NCI-H69 (cell line): Measurements from ENCODE around the gene ATP5PB.

ENCODE experiments used
- DNase-seq: peaks from one replicate; lab custom pipeline; 2025; lab: John Stamatoyannopoulos, UW

The ATP5PB gene

DNA sequence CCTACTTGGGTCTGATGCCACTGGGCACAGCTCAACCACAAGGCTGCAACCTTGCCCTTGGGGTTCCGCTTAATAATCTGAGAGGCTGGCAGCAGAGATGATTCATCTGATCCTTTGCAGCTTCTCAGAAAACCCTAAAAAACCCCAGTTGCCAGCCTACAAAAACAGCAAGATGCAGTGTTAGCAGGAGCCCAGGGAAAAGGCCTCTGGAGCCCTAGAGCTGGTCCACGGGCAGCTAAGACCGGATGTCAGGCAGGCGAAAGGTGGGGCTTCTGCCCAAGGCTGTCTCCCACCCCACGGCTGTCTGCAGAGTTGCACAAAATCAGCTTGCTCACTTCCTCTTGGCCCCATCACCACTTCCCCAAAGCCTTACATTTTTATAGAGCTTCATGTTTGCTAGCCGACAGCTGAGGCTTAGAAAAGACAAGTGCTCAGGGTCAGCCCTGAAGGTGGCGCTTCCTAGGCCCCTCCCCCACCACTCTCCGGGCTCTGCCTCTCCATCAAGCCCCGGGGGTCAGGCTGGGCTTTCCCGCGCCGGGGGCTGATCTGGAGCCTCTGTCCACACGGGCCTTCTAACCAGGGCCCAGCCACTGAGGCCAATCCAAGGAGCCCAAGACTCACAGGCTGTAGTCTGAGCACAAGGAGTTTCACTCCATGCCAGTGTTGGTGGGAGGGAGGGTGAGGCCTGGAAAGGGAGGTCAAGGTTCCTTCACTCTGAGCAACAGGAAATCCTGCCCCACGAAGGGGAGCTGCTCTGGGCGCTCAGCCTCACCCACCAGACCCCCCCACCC lies 58.3 kb downstream of the ATP5PB start:
- DNase-seq = no peak

GRCh38 chr1:111509997-111510375 lies 60.7 kb downstream of the ATP5PB start:
- DNase-seq = no peak

DNA sequence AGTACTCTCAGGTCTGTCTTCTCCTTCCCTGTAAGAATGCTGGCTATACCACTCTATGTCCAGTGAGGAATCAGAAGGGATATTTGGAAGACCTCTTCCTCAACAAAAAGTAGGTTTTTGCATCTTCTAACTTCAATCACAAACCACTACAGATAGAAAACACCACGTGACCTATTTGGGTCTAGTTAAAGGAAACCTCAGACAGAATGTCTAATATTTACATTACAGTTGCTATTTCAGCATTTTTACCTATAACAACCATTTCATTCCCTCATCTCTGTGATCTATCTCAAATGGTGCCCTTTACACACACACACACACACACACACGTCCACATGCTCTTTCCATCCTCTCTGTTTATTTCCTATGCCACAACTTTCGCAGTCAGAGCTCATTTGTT lies 62.1 kb downstream of the ATP5PB start:
- DNase-seq = no peak
